Fibroblast of lung (primary cell): ENCODE data around the gene HSPA5.

Experiments
- EZH2 ChIP-seq: IDR thresholded peaks from 2 replicates; pipeline ENCODE4 v1.5.1; 2012; ENCODE audit warnings: low read length, control low read depth, mild to moderate bottlenecking; ENCODE audit errors: missing control alignments
- TF ChIP-seq, protein P1 (sequence below), 2 donors: IDR thresholded peaks in 1 of 2; conservative IDR thresholded peaks in 1 of 2; 1 replicate in 1 of 2; 2 replicates in 1 of 2; pipeline ENCODE4 v1.5.1; 2011 to 2012; ENCODE audit warnings: low read length in 2 of 2, control low read depth in 1 of 2, inconsistent platforms in 1 of 2, low read depth in 1 of 2, mild to moderate bottlenecking in 1 of 2

- TF ChIP-seq, protein P1, sequence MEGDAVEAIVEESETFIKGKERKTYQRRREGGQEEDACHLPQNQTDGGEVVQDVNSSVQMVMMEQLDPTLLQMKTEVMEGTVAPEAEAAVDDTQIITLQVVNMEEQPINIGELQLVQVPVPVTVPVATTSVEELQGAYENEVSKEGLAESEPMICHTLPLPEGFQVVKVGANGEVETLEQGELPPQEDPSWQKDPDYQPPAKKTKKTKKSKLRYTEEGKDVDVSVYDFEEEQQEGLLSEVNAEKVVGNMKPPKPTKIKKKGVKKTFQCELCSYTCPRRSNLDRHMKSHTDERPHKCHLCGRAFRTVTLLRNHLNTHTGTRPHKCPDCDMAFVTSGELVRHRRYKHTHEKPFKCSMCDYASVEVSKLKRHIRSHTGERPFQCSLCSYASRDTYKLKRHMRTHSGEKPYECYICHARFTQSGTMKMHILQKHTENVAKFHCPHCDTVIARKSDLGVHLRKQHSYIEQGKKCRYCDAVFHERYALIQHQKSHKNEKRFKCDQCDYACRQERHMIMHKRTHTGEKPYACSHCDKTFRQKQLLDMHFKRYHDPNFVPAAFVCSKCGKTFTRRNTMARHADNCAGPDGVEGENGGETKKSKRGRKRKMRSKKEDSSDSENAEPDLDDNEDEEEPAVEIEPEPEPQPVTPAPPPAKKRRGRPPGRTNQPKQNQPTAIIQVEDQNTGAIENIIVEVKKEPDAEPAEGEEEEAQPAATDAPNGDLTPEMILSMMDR (conservative IDR thresholded peaks at IDR 0.05 in 1 of 2, IDR thresholded peaks at IDR 0.05 in 1 of 2; ENCODE audit: low read depth in 1 of 2, low read length in 2 of 2) = no peak
- TF ChIP-seq EZH2 = no peak
Observed at GRCh38 chr9:125235804-125236519, 5.2 kb downstream of the HSPA5 start.
